DMS53 treated with DMSO at 0.1 percent for 48 hours (cell line): ENCODE measurements around the gene SCYL1.

Experiments
- DNase-seq: peaks from one replicate; lab custom pipeline; 2025; ENCODE audit not compliant: unreplicated experiment; lab: John Stamatoyannopoulos, UW

The SCYL1 gene

DNA sequence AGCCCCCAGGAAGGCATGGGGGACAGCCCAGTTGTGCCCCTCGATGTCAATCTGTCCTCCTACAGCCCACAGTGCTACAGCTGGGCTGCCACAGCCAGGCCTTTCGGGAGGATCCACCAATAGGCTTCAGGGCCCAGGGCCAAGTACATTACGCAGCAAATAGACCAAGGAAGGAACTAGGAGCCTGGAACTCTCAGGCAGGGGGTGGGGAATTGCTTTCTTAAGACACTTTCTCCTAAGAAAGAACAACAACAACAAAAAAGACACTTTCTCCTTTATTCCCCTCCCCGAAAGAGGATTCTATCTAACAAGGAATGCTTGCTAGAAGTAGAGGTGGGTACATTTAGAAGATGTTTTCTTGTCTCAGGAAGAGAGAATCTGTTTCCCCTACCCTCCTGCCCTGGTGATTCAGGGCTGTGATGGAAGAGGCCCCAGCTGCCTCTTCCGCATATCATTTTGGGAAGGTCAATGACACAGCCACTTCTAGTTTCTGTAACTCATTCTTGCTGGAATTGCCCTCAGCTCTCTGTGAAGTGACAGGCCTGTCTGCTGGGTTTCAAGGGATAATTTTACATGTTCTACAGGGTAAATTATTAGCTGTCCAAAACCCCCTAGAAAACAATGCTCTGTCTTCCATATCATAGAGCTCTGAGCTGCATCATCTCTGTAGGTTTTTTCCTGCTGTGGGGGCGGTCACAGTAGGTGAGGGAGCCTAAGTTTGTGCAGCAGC is 32.1 kb upstream of the SCYL1 start:
- peak; percentile 38 for DNase-seq

GRCh38 chr11:65493367-65494176 is 31.3 kb upstream of the SCYL1 start:
- no peak for DNase-seq

DNA sequence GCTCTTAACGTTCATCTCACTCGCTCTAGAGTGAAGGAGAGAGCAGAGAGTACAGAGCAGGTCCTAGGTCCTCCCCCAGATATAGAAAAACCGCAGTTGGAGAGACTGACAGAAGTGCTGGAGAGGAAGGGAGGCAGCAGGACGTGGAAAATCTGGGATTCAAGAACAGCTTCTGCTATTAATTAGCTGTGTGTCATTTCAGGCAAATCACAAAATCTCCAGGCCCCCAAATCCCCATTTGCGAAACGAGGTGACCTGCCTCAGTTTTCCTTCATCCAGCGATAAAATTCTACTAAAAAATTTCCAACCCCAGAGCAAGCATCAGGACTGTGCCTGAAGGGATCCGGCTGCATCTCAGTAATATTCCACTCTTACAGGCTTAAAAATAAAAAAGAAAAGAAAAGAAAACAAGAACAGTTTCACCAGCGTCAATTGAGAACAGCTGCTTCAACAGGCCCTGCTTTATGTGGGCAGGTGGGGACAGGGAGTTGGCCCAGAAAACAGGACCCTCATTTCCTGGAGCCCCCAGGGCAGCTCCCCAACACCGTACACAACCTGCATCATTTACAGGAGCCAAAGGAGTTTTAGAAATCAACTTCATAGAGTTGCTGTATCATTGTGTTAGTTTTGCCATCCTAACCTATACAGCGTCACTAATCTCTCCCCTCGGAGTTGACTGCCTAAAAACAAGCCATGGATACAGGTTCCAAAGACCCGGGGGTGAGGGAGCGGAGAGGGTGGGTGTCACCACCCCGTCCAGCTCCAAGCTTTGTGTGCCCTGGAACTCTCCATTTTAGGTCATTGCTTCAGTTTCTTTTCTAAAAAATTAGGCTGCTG is 28.4 kb upstream of the SCYL1 start:
- DNase-seq: peak; percentile 61

DNA sequence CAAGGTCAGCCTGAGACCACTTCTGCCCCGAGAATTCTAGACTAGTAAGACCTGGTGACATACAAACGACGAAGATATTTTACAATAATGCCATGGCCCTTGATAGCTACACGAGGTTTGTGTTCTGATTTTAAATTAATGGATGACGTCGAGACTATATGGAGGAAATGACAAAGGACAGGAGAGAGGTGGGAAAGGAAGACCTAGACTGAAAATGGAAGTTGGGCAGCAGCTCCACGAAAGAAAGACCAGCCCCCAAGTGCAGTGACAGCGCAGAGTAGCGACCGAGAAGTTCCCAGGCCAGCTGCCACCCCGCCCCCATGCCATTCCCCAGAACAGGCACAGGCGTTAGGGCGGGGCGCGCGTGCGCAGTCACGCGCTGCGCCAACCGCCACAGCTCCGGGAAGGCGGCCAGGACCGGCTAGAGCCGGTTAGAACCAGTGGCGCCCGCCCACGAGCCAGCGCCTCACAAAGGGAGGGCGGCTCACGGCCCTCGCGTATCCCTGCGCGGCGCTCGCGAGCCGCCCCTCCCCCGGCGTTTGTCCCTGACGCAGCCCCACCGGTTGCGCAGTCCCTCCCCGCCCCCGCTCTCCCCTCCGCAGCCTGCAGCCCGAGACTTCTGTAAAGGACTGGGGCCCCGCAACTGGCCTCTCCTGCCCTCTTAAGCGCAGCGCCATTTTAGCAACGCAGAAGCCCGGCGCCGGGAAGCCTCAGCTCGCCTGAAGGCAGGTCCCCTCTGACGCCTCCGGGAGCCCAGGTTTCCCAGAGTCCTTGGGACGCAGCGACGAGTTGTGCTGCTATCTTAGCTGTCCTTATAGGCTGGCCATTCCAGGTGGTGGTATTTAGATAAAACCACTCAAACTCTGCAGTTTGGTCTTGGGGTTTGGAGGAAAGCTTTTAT is 27.5 kb upstream of the SCYL1 start:
- DNase-seq: peak; percentile 95

DNA sequence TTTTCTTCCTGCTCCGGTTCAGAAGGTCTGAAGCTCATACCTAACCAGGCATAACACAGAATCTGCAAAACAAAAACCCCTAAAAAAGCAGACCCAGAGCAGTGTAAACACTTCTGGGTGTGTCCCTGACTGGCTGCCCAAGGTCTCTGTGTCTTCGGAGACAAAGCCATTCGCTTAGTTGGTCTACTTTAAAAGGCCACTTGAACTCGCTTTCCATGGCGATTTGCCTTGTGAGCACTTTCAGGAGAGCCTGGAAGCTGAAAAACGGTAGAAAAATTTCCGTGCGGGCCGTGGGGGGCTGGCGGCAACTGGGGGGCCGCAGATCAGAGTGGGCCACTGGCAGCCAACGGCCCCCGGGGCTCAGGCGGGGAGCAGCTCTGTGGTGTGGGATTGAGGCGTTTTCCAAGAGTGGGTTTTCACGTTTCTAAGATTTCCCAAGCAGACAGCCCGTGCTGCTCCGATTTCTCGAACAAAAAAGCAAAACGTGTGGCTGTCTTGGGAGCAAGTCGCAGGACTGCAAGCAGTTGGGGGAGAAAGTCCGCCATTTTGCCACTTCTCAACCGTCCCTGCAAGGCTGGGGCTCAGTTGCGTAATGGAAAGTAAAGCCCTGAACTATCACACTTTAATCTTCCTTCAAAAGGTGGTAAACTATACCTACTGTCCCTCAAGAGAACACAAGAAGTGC is 26.7 kb upstream of the SCYL1 start:
- DNase-seq: peak; percentile 48

- DNase-seq: no peak
Observed at GRCh38 chr11:65498727-65498976, 26.2 kb upstream of the SCYL1 start.

DNA sequence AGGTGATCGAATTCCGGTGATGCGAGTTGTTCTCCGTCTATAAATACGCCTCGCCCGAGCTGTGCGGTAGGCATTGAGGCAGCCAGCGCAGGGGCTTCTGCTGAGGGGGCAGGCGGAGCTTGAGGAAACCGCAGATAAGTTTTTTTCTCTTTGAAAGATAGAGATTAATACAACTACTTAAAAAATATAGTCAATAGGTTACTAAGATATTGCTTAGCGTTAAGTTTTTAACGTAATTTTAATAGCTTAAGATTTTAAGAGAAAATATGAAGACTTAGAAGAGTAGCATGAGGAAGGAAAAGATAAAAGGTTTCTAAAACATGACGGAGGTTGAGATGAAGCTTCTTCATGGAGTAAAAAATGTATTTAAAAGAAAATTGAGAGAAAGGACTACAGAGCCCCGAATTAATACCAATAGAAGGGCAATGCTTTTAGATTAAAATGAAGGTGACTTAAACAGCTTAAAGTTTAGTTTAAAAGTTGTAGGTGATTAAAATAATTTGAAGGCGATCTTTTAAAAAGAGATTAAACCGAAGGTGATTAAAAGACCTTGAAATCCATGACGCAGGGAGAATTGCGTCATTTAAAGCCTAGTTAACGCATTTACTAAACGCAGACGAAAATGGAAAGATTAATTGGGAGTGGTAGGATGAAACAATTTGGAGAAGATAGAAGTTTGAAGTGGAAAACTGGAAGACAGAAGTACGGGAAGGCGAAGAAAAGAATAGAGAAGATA is 25.7 kb upstream of the SCYL1 start, which contains the start of gene MALAT1:
MALAT1 (plus strand) TSS at position 69 of the 736 bp plus-strand sequence.
- DNase-seq: peak; percentile 73

GRCh38 chr11:65499713-65500386 is 25.0 kb upstream of the SCYL1 start:
- DNase-seq: no peak

DNA sequence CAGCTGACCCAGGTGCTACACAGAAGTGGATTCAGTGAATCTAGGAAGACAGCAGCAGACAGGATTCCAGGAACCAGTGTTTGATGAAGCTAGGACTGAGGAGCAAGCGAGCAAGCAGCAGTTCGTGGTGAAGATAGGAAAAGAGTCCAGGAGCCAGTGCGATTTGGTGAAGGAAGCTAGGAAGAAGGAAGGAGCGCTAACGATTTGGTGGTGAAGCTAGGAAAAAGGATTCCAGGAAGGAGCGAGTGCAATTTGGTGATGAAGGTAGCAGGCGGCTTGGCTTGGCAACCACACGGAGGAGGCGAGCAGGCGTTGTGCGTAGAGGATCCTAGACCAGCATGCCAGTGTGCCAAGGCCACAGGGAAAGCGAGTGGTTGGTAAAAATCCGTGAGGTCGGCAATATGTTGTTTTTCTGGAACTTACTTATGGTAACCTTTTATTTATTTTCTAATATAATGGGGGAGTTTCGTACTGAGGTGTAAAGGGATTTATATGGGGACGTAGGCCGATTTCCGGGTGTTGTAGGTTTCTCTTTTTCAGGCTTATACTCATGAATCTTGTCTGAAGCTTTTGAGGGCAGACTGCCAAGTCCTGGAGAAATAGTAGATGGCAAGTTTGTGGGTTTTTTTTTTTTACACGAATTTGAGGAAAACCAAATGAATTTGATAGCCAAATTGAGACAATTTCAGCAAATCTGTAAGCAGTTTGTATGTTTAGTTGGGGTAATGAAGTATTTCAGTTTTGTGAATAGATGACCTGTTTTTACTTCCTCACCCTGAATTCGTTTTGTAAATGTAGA is 24.3 kb upstream of the SCYL1 start:
- DNase-seq: no peak

DNA sequence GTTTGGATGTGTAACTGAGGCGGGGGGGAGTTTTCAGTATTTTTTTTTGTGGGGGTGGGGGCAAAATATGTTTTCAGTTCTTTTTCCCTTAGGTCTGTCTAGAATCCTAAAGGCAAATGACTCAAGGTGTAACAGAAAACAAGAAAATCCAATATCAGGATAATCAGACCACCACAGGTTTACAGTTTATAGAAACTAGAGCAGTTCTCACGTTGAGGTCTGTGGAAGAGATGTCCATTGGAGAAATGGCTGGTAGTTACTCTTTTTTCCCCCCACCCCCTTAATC is 23.8 kb upstream of the SCYL1 start:
- no peak for DNase-seq

GRCh38 chr11:65501472-65502273 is 23.2 kb upstream of the SCYL1 start:
- DNase-seq: no peak

- DNase-seq: no peak
Observed at GRCh38 chr11:65502274-65502554, 22.7 kb upstream of the SCYL1 start.

DNA sequence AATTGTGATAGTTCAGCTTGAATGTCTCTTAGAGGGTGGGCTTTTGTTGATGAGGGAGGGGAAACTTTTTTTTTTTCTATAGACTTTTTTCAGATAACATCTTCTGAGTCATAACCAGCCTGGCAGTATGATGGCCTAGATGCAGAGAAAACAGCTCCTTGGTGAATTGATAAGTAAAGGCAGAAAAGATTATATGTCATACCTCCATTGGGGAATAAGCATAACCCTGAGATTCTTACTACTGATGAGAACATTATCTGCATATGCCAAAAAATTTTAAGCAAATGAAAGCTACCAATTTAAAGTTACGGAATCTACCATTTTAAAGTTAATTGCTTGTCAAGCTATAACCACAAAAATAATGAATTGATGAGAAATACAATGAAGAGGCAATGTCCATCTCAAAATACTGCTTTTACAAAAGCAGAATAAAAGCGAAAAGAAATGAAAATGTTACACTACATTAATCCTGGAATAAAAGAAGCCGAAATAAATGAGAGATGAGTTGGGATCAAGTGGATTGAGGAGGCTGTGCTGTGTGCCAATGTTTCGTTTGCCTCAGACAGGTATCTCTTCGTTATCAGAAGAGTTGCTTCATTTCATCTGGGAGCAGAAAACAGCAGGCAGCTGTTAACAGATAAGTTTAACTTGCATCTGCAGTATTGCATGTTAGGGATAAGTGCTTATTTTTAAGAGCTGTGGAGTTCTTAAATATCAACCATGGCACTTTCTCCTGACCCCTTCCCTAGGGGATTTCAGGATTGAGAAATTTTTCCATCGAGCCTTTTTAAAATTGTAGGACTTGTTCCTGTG is 22.1 kb upstream of the SCYL1 start:
- DNase-seq: no peak

- no peak for DNase-seq
Observed at GRCh38 chr11:65503368-65503948, 21.4 kb upstream of the SCYL1 start.

DNA sequence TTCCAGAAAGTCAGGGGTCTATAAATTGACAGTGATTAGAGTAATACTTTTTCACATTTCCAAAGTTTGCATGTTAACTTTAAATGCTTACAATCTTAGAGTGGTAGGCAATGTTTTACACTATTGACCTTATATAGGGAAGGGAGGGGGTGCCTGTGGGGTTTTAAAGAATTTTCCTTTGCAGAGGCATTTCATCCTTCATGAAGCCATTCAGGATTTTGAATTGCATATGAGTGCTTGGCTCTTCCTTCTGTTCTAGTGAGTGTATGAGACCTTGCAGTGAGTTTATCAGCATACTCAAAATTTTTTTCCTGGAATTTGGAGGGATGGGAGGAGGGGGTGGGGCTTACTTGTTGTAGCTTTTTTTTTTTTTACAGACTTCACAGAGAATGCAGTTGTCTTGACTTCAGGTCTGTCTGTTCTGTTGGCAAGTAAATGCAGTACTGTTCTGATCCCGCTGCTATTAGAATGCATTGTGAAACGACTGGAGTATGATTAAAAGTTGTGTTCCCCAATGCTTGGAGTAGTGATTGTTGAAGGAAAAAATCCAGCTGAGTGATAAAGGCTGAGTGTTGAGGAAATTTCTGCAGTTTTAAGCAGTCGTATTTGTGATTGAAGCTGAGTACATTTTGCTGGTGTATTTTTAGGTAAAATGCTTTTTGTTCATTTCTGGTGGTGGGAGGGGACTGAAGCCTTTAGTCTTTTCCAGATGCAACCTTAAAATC is 20.8 kb upstream of the SCYL1 start:
- DNase-seq: no peak
